Ovary (tissue), 9 donors: ENCODE measurements around the gene GCSAML. TPM values are rescaled to one million over a fixed set of nuclear protein-coding genes. Genes with fewer than 3 reads are reported as not detected.

Experiments
- DNase-seq, 5 donors: peaks; one replicate each; pipeline ENCODE4 v3.0.0-alpha.2; 2019 to 2020
- H3K27ac ChIP-seq, 2 donors: fragments of 200-600 bp; one replicate each; pipeline versions ENCODE4 v1.5.1 to v1.8.0; 2019 to 2022
- H3K27me3 ChIP-seq: fragments of 200-600 bp; one replicate; pipeline ENCODE4 v1.8.0; 2022
- H3K36me3 ChIP-seq: fragments of 200-600 bp; sonication (generic); one replicate; pipeline ENCODE4 v1.5.1; 2019
- H3K4me1 ChIP-seq: one replicate; pipeline ENCODE4 v1.8.1; 2013; ENCODE audit warnings: mild to moderate bottlenecking, moderate library complexity; ENCODE audit not compliant: insufficient read depth
- H3K4me3 ChIP-seq: fragments of 200-600 bp; sonication (generic); one replicate; pipeline ENCODE4 v1.5.1; 2017
- H3K9me3 ChIP-seq, 2 donors: fragments of 200-600 bp in 1 of 2; sonication (generic) in 1 of 2; one replicate each; pipeline versions ENCODE4 v1.5.1 to v1.8.1; 2013 to 2019; ENCODE audit warnings: mild to moderate bottlenecking in 1 of 2, moderate library complexity in 1 of 2
- EP300 ChIP-seq: sonication (generic); formaldehyde crosslinking; IDR thresholded peaks from one replicate; pipeline ENCODE4 v1.6.1; 2017; ENCODE audit warnings: antibody characterized with exemption
- POLR2A ChIP-seq: fragments of 450-650 bp; IDR thresholded peaks from one replicate; pipeline ENCODE4 v1.6.1; 2017; ENCODE audit warnings: antibody characterized with exemption, mild to moderate bottlenecking, moderate library complexity
- WGBS, 3 donors: extraction: QIAGEN DNeasy Blood & Tissue Kit in 1 of 3; methylation state at CpG; one replicate each; pipeline versions ENCODE4 v1.1.5 to v1.1.7; 2013 to 2017; 5-methylcytosine and 5-hydroxymethylcytosine counted together
- intact Hi-C, 4 donors: fragments of 100-400 bp; cut with DNase I; formaldehyde crosslinking; loops; one replicate each; pipeline versions ENCODE4 v1.11.0 to v1.15.1; 2022 to 2023
- polyA plus RNA-seq, 2 donors: library from polyadenylated mRNA; stranded (reverse); fragments of 200-250 nt in 1 of 2; fragments of 350-450 nt in 1 of 2; fragmentation: Illumina TruSeq in 1 of 2; extraction: RNeasy Lipid Tissue Mini Kit (QIAGEN cat#74804) in 1 of 2; gene quantifications; one replicate each; pipeline ENCODE4 v1.2.3, GENCODE V29; 2013 to 2014
- total RNA-seq, 7 donors: library from RNA; depleted of rRNA in 2 of 7; stranded (reverse); fragments of >200 nt in 2 of 7; fragmentation: NEBNext Ultra II Directional in 3 of 7; extraction: Animal tissue kit (Norgen Biotek cat#: 25700) in 3 of 7; gene quantifications; one replicate each; pipeline versions ENCODE4 v1.1.0 to v1.2.4, GENCODE V29; 2016 to 2023
- TF ChIP-seq, protein P1 (sequence below), 3 donors: fragments of 450-650 bp in 2 of 3; fragments of 200-600 bp in 1 of 3; IDR thresholded peaks; one replicate each; pipeline versions ENCODE4 v1.5.1 to v1.8.0; 2016 to 2022; ENCODE audit warnings: antibody characterized with exemption in 3 of 3, mild to moderate bottlenecking in 1 of 3
- donor health status: DM: no; HTN: no; CAD: no; lungs with moderate emphysema.
- donor health status: DM: no; HTN: no; CAD: no.
- donor health status: Bipolar disorder and iron deficiency.
- donor health status: DM: yes; HTN: yes; CAD: no.
- donor health status: DM: no; HTN: no; CAD: no.
- donor health status: DM: yes; HTN: yes; CAD: no.

Gene GCSAML
- total and polyA plus RNA-seq, 9 donors, result 0.05 to 0.52 (median 0.35) TPM; not detected in 4

DNA sequence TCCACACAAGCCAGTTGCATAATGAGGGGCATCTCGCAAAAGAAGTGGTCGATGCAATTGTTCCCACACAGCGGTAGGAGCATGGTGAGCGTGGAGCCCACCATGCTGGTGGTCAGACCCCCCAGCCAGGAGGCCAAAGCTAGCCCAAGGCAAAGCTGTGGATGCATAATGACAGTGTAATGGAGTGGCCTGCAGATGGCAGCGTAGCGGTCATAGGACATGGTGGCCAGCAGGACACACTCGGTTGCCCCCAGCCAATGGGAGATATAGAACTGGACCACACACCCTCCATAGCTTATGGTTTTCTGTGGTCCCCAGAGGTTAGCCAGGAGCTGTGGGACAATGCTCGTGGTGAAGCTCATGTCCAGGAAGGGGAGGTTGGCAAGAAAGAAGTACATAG is 17.0 kb upstream of the GCSAML start:
- Histone ChIP-seq H3K36me3 (no peaks in the 10 kb centered on the region), H3K4me1 (no peaks in the 10 kb centered on the region), H3K27ac (no peak overlapping the region), H3K9me3 (peaks cover 0 to 8% of the 10 kb centered on the region in 2 donors), H3K27me3 (no peaks in the 10 kb centered on the region), H3K4me3 (no peak overlapping the region)
- DNase-seq, result no peak
- 92 to 94% (median 93%) methylated on average over 8 of the region's 8 CpGs for WGBS, 3 donors
- TF ChIP-seq, protein P1, sequence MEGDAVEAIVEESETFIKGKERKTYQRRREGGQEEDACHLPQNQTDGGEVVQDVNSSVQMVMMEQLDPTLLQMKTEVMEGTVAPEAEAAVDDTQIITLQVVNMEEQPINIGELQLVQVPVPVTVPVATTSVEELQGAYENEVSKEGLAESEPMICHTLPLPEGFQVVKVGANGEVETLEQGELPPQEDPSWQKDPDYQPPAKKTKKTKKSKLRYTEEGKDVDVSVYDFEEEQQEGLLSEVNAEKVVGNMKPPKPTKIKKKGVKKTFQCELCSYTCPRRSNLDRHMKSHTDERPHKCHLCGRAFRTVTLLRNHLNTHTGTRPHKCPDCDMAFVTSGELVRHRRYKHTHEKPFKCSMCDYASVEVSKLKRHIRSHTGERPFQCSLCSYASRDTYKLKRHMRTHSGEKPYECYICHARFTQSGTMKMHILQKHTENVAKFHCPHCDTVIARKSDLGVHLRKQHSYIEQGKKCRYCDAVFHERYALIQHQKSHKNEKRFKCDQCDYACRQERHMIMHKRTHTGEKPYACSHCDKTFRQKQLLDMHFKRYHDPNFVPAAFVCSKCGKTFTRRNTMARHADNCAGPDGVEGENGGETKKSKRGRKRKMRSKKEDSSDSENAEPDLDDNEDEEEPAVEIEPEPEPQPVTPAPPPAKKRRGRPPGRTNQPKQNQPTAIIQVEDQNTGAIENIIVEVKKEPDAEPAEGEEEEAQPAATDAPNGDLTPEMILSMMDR (IDR thresholded peaks at IDR 0.05), result no peak
- TF ChIP-seq POLR2A, result no peak
- TF ChIP-seq EP300, result no peak
- intact Hi-C loops, result no loop called here

DNA sequence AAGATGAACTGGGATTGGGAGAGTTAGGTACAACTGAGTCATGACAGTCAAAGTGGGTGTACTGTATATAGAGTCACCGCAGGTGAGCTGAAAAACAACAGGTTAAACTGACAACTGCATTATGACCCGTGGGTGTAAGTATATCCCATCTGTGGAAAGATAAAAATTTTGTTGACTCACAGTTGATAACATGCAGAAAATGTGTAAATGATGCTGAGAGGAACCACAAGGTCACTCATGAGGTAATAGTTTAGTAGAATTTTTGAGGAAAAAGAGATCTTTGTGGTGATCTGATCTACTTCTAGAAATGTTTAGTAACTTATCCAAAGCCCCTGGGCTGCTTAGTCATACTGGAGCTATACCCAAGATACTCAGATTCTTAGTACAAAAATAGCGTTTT is 13.5 kb upstream of the GCSAML start:
- H3K27me3 ChIP-seq, result no peaks in the 10 kb centered on the region
- peaks cover 0 to 8% of the 10 kb centered on the region in 2 donors for H3K9me3 ChIP-seq
- H3K4me1 ChIP-seq, result no peaks in the 10 kb centered on the region
- intact Hi-C loops, result no loop called here
- no peak overlapping the region for H3K4me3 ChIP-seq
- no peaks in the 10 kb centered on the region for H3K36me3 ChIP-seq
- H3K27ac ChIP-seq, result no peak overlapping the region
- DNase-seq, result no peak
- 56 to 78% (median 64%) methylated on average over 3 of the region's 3 CpGs for WGBS, 3 donors
- TF ChIP-seq EP300 (no peak), POLR2A (no peak)
- TF ChIP-seq, protein P1 (IDR thresholded peaks at IDR 0.05), result no peak

DNA sequence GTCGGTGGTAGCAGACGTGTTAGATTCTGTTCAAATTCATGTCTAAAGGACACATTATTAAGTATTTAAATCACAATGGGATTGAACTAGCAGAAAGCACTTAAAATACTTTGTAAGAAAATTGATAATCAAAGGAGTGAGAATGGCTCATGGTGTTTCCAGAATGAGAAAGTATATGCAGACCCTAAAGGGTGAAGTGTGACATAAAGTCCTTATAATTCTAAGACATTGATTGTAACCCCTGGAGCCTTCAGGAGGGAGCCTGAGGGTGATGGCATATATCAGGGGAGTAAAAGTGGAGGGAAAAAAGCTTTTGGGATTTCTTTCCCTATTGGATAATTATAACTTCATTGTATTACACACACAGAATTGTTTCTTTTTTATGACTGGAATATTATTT is 12.6 kb upstream of the GCSAML start, which contains the start of gene OR2C3:
Gene OR2C3, minus strand, starts transcription at position 101 of the 400 bp plus-strand sequence. CDS start 3,929 bp downstream, outside the sequence.
- intact Hi-C loops, result no loop called here

DNA sequence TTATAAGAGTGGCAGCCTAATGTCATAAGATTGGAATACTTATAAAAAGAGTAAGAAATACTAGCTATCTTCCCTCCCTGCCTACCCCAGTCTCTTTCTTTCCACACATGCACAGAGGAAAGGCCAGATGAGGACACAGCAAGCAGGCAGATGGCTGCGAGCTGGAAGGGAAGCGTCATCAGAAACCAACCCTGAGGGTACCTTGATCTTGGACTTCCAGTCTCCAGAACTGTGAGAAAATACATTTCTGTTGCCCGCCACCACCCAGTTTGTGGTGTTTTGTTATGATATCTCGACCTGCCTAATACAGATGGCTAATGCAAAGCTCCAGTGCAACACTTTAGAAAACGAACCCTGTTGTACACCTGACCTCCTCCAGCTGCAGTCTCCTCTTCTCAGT is 10.4 kb upstream of the GCSAML start:
- no peak overlapping the region for H3K27ac ChIP-seq
- DNase-seq, result no peak
- H3K9me3 ChIP-seq, result no peaks in the 10 kb centered on the region
- TF ChIP-seq POLR2A (no peak), EP300 (no peak)
- TF ChIP-seq, protein P1 (IDR thresholded peaks at IDR 0.05), result no peak
- H3K27me3 ChIP-seq, result no peaks in the 10 kb centered on the region
- WGBS, 3 donors, result 67 to 84% (median 79%) methylated on average over 5 of the region's 5 CpGs
- H3K4me3 ChIP-seq, result no peak overlapping the region
- intact Hi-C loops, result no loop called here
- H3K4me1 ChIP-seq, result no peaks in the 10 kb centered on the region
- no peaks in the 10 kb centered on the region for H3K36me3 ChIP-seq

More for the DNA sequence above, 12.6 kb upstream of the GCSAML start, which contains the start of gene OR2C3:
- H3K36me3 ChIP-seq, result no peaks in the 10 kb centered on the region
- TF ChIP-seq POLR2A (no peak), EP300 (no peak)
- TF ChIP-seq, protein P1 (IDR thresholded peaks at IDR 0.05), result no peak
- WGBS, 3 donors, result 74 to 77% (median 74%) methylated on average over 2 of the region's 2 CpGs
- H3K27me3 ChIP-seq, result no peaks in the 10 kb centered on the region
- no peak for DNase-seq
- peaks cover 0 to under 1% of the 10 kb centered on the region in 2 donors for H3K9me3 ChIP-seq
- no peaks in the 10 kb centered on the region for H3K4me1 ChIP-seq
- H3K27ac ChIP-seq, result no peak within 1 kb of the TSS
- no peak within 1 kb of the TSS for H3K4me3 ChIP-seq
